ENCODE measurements around the gene APBB1IP.

APBB1IP gene

DNA sequence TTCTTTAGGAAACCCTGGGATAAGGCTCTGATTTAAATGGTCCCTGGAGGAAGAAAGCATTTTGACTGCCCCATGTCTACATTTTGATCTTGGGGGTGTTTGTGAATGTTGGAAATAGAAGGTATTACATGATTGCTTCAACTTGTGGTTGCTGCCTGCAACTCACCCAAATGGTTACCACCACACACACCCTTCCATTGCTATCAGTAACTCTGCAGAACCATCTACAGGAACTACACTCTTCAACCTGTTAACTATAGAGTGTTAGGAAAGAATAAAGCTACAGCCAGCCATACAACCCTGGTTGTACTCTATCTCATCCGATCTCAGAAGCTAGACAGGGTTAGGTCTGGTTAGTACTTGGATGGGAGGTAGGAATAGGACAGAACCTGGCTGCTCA is 71.2 kb downstream of the APBB1IP start:
- no peak for FAIRE-seq

- no peak for FAIRE-seq
These were observed 75.0 kb downstream of the APBB1IP start for GRCh38 chr10:26513101-26513500.

GRCh38 chr10:26516540-26517101 is 78.5 kb downstream of the APBB1IP start:
- FAIRE-seq: no peak

- FAIRE-seq: no peak
These were observed 79.2 kb downstream of the APBB1IP start for GRCh38 chr10:26517141-26517867.

DNA sequence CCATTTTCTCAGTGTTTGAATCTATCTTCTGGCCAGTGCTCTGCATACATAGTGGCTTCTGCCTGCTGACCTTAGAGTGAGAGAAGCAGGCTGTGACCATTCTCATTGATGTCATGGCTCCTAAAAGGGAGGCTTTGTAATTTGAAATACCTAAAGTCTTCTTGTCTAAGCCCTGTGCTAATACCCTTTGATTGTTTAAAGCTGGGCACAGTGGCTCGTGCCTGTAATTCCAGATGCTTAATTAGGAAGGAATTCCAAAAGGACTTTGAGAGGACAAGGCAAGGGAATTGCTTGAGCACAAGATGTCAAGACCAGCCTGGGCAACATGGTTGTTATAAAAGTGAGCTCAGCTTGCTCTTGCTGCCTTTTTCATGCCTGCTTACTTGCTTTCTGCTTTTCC is 81.7 kb downstream of the APBB1IP start:
- FAIRE-seq: no peak

- FAIRE-seq: no peak
These were observed 82.4 kb downstream of the APBB1IP start for GRCh38 chr10:26520575-26520974.

DNA sequence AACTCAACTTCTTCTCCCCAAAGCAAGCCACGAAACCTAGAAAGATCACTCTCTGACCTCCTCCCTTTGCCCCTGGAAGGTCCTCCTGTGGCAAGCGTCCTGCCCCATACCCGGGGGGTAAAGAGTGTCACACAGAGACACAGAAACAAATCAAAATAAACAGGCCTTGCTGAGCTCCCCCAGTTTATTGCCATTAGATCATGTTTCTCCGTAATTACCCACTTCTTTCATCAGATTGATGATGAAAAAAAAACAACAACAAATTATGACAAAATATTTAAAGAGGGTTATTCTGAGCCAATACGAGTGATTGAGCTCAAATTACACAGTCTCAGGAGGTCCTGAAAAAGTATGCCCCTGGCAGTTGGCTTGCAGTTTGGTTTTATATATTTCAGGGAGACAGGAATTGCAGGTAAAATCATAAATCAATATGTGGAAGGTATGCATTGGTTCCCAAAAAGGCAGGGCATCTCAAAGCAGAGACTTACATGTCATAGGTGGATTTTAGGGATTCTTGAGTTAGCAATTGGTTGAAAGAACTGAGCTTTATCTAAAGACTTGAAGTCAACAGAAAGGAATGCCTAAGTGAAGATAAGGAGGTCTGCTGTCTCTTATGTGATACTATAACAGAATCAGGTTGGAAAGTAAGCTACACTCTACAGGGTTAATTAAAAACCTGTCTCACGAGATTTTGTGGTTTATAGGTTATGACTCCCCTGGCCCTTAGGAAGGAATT is 86.2 kb downstream of the APBB1IP start:
- FAIRE-seq: no peak

- no peak for FAIRE-seq
These were observed 87.4 kb downstream of the APBB1IP start for GRCh38 chr10:26525586-26525985.

DNA sequence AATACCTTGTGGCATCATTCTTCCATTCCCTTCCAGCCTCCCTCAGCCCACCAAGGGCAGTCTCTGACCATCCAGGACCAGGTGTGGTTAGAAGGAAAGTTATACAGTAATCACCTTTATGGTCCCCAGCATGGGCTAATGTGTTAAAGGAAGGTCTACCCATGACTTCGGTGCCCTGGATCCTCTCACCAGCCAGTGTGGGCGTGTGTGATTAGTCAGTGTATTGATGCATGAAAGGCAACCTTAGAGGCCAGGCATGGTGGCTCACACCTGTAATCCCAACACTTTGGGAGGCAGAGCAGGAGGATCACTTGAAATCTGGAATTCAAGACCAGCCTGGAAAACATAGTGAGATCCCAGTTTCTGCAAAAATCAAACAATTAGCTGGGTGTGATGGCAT is 88.9 kb downstream of the APBB1IP start:
- no peak for FAIRE-seq

- no peak for FAIRE-seq
These were observed 89.9 kb downstream of the APBB1IP start for GRCh38 chr10:26528048-26528447.

- FAIRE-seq: no peak
These were observed 90.7 kb downstream of the APBB1IP start for GRCh38 chr10:26528715-26529393.

- FAIRE-seq: no peak
These were observed 96.2 kb downstream of the APBB1IP start for GRCh38 chr10:26534384-26534783.

DNA sequence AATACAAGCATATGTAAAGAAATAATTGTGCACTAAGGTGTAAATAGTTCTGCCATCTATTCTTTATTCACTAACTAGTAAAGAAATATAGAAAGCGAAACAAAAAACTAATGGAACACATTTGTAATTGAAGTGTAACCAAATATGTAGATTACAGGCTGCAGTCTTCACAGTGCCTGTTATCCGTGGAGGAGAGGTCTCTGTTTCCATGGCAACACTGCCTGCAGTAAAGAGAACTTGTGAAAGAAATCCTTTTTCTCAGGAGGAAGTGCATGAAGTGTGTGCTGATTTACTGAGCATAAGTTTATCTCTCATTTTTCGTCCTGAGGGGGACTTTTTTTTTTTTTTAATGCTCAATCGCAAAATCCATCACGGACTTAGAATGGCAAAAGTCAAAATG is 102.5 kb downstream of the APBB1IP start:
- no peak for FAIRE-seq

DNA sequence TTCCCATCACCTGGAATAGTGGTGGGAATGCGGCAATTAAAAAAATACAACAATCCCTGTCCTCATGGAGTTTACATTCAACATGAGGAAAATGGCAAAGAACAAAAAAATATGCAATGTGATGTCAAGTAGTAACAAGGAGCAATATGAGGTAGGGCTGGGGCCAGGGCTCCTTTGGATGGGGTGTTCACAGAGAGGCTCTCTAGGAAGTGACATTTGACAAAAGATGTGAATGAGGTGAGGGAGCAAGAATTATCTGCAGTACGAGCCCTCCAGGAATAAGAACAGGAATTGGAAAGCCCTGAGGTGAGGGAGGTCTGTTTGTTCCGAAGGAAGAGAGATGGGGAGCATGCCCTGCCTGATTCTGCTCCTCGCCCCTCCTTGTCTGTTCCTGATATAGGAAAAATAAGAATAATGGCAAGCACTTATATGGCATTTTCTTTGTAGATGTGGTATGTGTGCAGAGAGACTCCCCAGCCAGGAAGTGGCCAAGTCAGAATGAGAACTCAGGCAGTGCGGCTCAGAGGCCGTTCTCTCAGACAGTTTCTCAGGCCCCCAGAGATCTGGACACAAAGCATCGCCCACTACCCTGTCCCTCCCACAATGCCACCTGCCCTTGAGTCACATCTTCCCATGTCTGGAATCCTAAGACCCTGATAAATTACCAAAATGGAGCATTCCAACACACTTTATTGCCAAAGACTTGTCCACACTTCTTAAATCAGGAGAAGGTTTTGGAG is 105.6 kb downstream of the APBB1IP start:
- FAIRE-seq: no peak

GRCh38 chr10:26544932-26545331 is 106.8 kb downstream of the APBB1IP start:
- no peak for FAIRE-seq

DNA sequence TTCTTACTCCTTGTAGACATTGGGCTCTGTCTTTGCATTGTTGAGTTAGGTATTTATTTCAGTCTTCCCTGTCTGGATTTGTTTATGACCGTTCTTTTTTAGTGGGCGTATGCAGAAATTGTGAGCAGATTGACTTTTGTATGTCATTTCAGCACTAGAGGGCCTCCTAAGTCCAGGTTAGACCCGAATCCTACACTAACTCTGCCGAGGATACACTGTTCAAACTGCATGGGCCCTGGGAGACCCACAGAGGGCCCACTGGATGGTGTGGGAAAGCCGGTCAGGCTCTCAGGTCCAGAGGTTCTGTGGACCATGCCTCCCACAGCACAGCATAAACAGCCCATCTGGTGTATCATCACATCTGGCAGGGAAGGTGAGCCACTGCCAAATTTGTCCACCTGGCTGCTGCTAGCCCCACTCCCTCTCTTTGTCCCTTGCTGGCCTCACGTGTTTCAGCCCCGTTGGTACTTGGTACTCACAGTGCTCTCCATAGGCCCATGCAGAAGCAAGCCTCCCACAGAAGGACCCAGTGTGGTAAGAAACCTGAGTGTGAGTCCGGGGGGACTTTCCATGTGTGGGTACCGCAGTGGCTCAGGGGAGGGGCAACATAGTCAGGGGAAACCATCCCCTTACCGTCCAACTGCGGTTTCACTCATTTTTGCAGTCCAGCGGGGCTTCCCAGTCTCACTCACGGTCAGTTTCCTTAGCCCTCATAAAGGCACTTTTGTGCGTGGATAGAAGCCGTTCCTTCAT is 112.8 kb downstream of the APBB1IP start:
- no peak for FAIRE-seq

- no peak for FAIRE-seq
These were observed 116.1 kb downstream of the APBB1IP start for GRCh38 chr10:26554246-26554645.

GRCh38 chr10:26555719-26556368 is 117.7 kb downstream of the APBB1IP start:
- FAIRE-seq: no peak

GRCh38 chr10:26556748-26557640 is 118.9 kb downstream of the APBB1IP start:
- FAIRE-seq: peak; percentile 82

GRCh38 chr10:26557641-26558014 is 119.5 kb downstream of the APBB1IP start:
- FAIRE-seq: no peak
